Erythroblast (primary cell): ENCODE data around the gene FRMD3.

Experiments
- GATA1 ChIP-seq: IDR thresholded peaks from 2 replicates; pipeline ENCODE4 v1.6.1; 2011; ENCODE audit warnings: low read depth, mild to moderate bottlenecking, control low read depth, low read length, moderate library complexity
- POLR2A ChIP-seq: IDR thresholded peaks from 2 replicates; pipeline ENCODE4 v1.6.1; 2011; ENCODE audit warnings: mild to moderate bottlenecking, low read length

DNA sequence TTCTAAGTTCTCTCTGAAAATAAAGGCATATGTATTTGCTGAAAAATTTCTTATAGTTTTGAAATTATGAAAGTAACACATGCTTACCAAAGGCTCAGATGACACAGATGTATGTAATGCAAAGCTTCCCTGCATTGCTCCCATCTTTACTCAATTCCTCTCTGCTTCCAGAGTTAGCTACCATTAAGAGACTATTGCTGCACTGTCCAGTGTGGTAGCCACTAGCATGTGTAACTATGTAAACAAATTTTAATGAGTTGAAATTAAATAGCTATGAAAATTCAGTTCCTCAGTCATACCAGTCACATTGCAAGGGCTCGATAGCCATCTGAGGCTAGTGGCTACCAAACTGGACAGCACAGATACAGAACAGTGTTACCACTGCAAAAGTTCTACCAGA lies 17.9 kb downstream of the FRMD3 start:
- TF ChIP-seq GATA1 (no peak), POLR2A (no peak)
